Muscle layer of duodenum (tissue), 2 donors: ENCODE results near the gene ZFHX3.
A peak's percentile ranks its signal among the peaks of the same experiment; 100 is the strongest.

ENCODE experiments used
- H3K27ac ChIP-seq: one replicate; pipeline ENCODE4 v1.7.0; 2013; ENCODE audit warnings: mild to moderate bottlenecking, low read length
- H3K27me3 ChIP-seq: one replicate; pipeline ENCODE4 v1.7.0; 2013; ENCODE audit warnings: low read depth, mild to moderate bottlenecking, control low read depth, low read length
- H3K36me3 ChIP-seq, 2 donors: one replicate each; pipeline ENCODE4 v1.7.0; 2013; ENCODE audit warnings: low read length in 2 of 2, control low read depth in 1 of 2, mild to moderate bottlenecking in 1 of 2; ENCODE audit not compliant: insufficient read depth in 2 of 2, control insufficient read depth in 1 of 2
- H3K4me1 ChIP-seq, 2 donors: one replicate each; pipeline ENCODE4 v1.7.0; 2013; ENCODE audit warnings: low read length in 2 of 2, mild to moderate bottlenecking in 2 of 2, control low read depth in 1 of 2, moderate library complexity in 1 of 2; ENCODE audit not compliant: insufficient read depth in 2 of 2, control insufficient read depth in 1 of 2
- H3K4me3 ChIP-seq, 2 donors: one replicate each; pipeline ENCODE4 v1.7.0; 2013; ENCODE audit warnings: low read length in 2 of 2, low read depth in 1 of 2, mild to moderate bottlenecking in 1 of 2
- H3K9me3 ChIP-seq, 2 donors: one replicate each; pipeline ENCODE4 v1.7.0; 2013; ENCODE audit warnings: low read length in 2 of 2, control low read depth in 1 of 2, mild to moderate bottlenecking in 1 of 2; ENCODE audit not compliant: control insufficient read depth in 1 of 2
- donor health status: healthy.

Gene ZFHX3

DNA sequence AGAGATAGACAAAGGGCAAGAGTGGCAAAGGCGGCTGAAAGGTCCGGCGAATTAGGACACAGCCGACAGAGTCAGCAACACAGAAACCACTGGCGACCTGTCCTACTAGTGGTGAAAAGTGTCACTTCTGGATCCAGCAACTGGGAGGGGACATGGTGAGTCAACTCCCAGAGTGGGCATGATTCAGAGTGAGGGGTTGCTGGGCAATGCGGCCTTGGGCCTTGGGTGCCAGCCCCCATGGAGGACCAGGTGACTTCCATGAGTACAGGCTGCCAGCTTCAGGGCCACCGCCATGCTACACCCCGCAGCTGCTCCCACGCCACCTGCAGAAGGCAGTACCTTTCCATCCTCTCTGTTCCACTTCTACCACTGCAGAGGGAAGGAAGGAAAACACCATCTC is 110.6 kb downstream of the ZFHX3 start:
- Histone ChIP-seq H3K27ac (no peak overlapping the region), H3K4me1 (peaks cover 4 to 7% of the 10 kb centered on the region in 2 donors), H3K9me3 (no peaks in the 10 kb centered on the region), H3K36me3 (no peaks in the 10 kb centered on the region), H3K27me3 (no peaks in the 10 kb centered on the region), H3K4me3 (no peak overlapping the region)

GRCh38 chr16:72936408-72936807 is 111.5 kb downstream of the ZFHX3 start:
- Histone ChIP-seq H3K36me3 (no peaks in the 10 kb centered on the region), H3K9me3 (no peaks in the 10 kb centered on the region), H3K27me3 (no peaks in the 10 kb centered on the region), H3K4me3 (no peak overlapping the region), H3K4me1 (peaks cover 4 to 7% of the 10 kb centered on the region in 2 donors), H3K27ac (no peak overlapping the region)

GRCh38 chr16:72935896-72936295 is 112.0 kb downstream of the ZFHX3 start:
- no peaks in the 10 kb centered on the region for H3K36me3 ChIP-seq
- no peaks in the 10 kb centered on the region for H3K27me3 ChIP-seq
- no peak overlapping the region for H3K4me3 ChIP-seq
- peaks cover 4 to 7% of the 10 kb centered on the region in 2 donors for H3K4me1 ChIP-seq
- H3K27ac ChIP-seq: no peak overlapping the region
- H3K9me3 ChIP-seq: no peaks in the 10 kb centered on the region

DNA sequence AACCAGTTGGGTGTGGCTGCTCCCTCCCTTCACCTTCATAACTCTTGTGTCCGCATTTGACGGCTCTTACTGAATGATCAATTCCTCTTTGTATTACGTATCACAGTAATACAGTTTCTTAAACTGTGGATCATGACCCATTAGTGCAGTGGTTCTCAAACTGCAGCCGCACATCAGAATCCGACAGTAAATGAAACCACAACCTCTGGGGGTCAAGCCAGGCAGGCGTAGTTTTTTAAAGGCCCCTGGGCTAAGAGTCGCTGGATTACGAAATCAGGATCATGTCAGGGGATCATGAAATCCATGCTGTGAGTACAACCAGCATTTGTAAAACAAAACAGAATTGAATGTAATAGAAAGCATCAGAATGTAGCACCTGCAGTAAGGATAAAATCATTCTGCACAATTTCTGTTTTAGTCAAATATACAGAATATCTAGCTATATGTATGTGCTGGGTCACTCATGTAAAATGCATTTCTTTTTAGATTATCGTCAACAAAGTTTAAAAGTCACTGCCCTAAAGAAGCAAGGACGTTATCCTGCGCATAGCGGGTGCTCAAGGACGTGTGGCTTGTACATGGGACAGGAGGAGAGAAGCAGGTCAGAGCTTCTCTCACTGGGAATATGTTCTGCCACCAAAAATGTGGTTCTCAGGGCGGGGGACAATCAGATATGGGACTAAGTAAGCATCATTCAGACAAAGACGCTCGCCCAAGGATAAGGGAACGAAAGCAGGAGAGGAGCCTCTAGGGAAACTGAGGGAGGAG is 113.1 kb downstream of the ZFHX3 start:
- H3K27ac ChIP-seq: no peak overlapping the region
- H3K27me3 ChIP-seq: no peaks in the 10 kb centered on the region
- H3K4me1 ChIP-seq: peaks cover 4 to 7% of the 10 kb centered on the region in 2 donors
- no peaks in the 10 kb centered on the region for H3K9me3 ChIP-seq
- H3K36me3 ChIP-seq: no peaks in the 10 kb centered on the region
- H3K4me3 ChIP-seq: no peak overlapping the region

DNA sequence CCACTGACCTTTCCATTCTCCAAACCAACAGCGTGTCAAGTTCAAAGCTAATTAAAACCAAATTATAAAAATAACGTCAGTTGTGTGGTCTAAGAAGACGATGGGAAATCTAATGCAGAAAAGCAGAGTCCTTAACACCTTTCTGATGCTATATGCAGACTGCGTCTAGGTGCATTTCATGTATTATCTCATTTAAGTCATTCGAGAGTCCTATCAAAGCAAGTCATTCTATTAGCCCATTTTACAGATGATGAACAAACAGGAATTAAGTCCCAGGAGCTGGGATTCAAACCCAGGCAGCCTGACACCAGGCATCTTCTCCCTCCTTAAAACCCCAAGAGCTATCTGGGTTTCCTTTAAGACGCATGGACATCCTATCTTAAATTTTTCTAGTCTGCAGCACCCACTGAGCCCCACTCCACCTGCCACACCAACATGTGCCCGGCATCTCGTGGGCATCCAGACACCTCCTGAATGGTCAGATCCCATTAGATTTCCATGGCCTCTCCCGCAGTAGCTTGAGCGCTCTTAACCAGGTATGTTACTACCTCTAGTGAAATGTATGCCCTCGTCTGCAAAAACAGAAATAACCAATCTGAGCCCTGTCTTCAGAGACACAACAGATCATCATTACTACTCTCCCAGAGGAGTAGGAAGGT is 115.1 kb downstream of the ZFHX3 start:
- H3K9me3 ChIP-seq: no peaks in the 10 kb centered on the region
- peaks cover 4 to 7% of the 10 kb centered on the region in 2 donors for H3K4me1 ChIP-seq
- H3K27me3 ChIP-seq: no peaks in the 10 kb centered on the region
- H3K36me3 ChIP-seq: no peaks in the 10 kb centered on the region
- no peak overlapping the region for H3K4me3 ChIP-seq
- peak overlapping the region; percentile 17 for H3K27ac ChIP-seq

GRCh38 chr16:72932050-72932449 is 115.9 kb downstream of the ZFHX3 start:
- Histone ChIP-seq H3K27ac (peak overlapping the region; percentile 17), H3K9me3 (no peaks in the 10 kb centered on the region), H3K36me3 (no peaks in the 10 kb centered on the region), H3K27me3 (no peaks in the 10 kb centered on the region), H3K4me1 (peaks cover 4 to 7% of the 10 kb centered on the region in 2 donors), H3K4me3 (no peak overlapping the region)

GRCh38 chr16:72930396-72930795 is 117.5 kb downstream of the ZFHX3 start:
- Histone ChIP-seq H3K4me1 (peaks cover 4 to 7% of the 10 kb centered on the region in 2 donors), H3K27me3 (no peaks in the 10 kb centered on the region), H3K4me3 (no peak overlapping the region), H3K27ac (no peak overlapping the region), H3K36me3 (no peaks in the 10 kb centered on the region), H3K9me3 (no peaks in the 10 kb centered on the region)

DNA sequence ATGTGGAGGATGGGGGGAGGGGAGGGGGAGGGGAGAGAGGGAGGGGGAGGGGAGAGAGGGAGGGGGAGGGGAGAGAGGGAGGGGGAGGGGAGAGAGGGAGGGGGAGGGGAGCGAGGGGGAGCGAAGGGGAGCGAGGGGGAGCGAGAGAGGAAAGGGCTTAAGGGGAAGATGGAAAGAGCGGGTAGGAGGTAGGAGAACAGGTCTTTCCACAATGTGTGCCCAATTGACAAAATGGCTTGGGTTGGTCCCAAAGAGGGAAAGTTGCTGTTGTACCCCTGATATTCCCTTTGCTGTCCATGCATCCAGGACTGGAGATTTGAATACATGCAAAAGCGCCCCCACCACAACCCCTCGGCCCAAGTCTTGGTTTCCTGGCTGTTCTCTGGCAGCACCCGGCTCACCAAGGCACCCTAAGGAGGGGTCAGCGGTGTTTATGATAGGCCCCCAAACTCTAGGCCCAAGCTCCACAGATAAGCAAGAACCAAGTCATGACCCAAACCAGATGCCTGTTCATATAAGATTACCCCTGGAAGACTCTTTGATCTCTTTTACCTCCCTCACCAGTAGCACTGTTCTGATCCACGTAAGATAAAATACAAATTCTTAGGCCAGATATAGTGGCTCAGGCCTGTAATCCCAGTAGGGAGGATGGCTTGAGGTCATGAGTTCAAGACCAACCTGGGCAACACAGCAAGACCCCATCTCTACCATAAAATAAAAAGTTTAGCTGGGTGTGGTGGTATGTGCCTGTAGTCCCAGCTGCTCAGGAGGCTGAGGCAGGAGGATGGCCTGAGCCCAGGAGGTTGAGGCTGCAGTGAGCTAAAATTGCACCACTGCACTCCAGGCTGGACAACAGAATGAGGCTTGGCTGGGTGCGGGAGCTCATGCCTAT is 119.6 kb downstream of the ZFHX3 start:
- Histone ChIP-seq H3K4me1 (peaks cover 4% of the 10 kb centered on the region in 2 donors), H3K9me3 (no peaks in the 10 kb centered on the region), H3K4me3 (no peak overlapping the region), H3K27ac (no peak overlapping the region), H3K36me3 (no peaks in the 10 kb centered on the region), H3K27me3 (no peaks in the 10 kb centered on the region)

DNA sequence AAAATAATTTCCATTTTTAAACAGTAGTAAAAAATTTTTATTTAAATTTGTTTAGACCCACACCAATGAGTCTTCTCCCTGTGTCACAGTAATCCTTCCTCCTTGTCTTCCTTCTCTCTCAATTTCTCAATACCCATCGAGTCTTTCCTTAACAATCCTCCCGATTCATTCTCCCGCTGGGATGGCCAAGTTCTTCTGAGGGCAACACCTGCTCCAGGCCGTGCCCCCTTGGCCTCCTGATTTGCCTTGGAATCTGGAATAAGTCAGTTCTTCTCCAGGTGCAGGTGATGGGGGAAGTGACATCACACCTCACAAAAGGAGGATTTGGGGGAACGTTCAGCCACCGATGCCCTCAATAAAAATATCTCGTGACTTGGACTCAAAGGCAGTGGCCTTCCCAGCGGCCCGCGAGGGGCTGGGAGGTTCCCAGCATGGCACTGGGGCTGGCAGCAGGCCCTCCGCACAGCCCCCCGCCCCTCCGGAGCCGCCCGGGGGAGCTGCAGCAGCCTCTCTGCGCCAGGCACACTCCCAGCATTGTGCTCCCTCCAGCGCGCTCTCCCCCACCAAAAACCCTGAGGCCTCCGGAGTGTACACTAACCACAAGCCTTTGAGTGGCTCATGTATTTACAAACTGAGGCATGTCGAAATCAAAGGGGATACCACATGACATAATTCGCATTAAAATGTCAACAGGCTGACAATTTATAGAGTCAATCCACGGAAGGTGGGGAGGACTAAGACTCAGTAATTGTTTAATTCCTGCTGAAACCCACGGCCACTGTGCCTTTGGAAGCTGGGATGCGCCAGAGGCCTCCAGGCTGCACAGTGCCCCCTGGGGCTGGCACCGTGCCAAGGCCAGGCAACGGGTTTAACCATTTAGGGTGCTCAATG is 120.5 kb downstream of the ZFHX3 start:
- Histone ChIP-seq H3K27ac (no peak overlapping the region), H3K9me3 (no peaks in the 10 kb centered on the region), H3K4me3 (no peak overlapping the region), H3K4me1 (no peaks in the 10 kb centered on the region), H3K27me3 (no peaks in the 10 kb centered on the region), H3K36me3 (no peaks in the 10 kb centered on the region)

DNA sequence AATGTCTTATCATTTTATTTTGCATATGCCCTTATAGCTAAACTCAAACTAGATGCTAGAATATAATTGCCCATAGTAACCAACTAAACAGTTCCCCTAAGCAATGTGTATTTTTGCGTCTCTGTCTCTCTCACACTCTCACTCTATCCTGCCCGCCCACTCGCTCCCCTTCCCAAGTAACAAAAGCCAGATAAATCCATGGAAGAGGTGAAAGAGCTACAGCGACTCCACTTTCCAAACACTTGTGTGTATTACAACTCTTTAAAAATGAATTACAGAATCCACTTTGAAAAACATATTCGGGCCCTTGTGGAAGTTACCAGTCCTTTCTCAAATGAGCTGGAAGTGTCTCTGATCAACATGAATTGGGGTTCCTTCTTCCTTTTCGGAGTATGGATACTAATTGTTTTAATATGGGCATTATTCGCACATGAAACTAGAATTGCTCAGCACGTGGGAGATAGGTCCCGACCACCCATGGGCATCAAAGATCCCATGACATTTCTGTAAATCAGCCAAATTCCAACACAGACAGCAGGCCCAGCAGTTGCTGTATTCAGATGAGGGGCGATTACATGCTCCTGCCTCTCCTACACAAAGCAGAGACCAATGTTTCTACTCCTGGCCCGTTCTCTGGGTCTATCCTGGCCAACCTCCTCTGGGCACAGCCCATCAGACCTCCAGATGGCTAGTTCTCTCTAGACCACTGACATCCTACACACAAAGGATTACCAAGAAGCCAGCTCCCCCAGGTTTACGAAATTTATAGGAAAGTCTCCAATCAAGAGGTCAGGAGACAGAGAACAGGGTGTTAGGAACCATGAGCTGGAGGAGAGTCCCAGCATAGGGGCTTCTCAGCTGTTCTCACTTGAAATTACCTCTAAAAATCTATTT is 121.5 kb downstream of the ZFHX3 start:
- Histone ChIP-seq H3K4me3 (no peak overlapping the region), H3K4me1 (no peaks in the 10 kb centered on the region), H3K9me3 (no peaks in the 10 kb centered on the region), H3K36me3 (no peaks in the 10 kb centered on the region), H3K27me3 (no peaks in the 10 kb centered on the region), H3K27ac (no peak overlapping the region)
